IMR-90 (cell line): ENCODE data around the gene AURKA. TPM values are rescaled to one million over a fixed set of nuclear protein-coding genes. Genes with fewer than 3 reads are reported as not detected.

Source experiments
- ATAC-seq: fragments of 200-7000 bp; cut with Tn5 transposase; 2 replicates; pipeline ENCODE4 v1.9.1; 2020; ENCODE audit warnings: low read depth, mild to moderate bottlenecking, moderate library complexity
- BruUV-seq: library from RNA; stranded (reverse); fragments of 400-500 nt; replicated peaks from 2 replicates; lab custom pipeline; 2021; lab: Mats Ljungman, UMichigan
- CTCF ChIA-PET: fragments of 300-600 bp; formaldehyde crosslinking; extraction: SDS; loops from one replicate; lab custom pipeline; 2021; ENCODE audit warnings: antibody characterized with exemption; lab: Yijun Ruan, JAX
- POLR2A ChIA-PET: fragments of 300-600 bp; sonication (Branson Sonifier 250); formaldehyde crosslinking; loops from one replicate; lab custom pipeline; 2022; ENCODE audit warnings: antibody characterized with exemption; ENCODE audit not compliant: unreplicated experiment; lab: Charles Lee
- DNase-seq: peaks from one replicate; pipeline ENCODE4 v3.0.0; 2013
- H2AFZ ChIP-seq: replicated peaks from 2 replicates; pipeline ENCODE3; 2013; ENCODE audit warnings: low read length, mild to moderate bottlenecking; ENCODE audit not compliant: poor library complexity
- H2AK5ac ChIP-seq: 2 replicates; pipeline ENCODE4 v1.6.1; 2013; ENCODE audit warnings: low read depth, low read length, inconsistent platforms
- H2AK9ac ChIP-seq: replicated peaks from 2 replicates; pipeline ENCODE3; 2013; ENCODE audit warnings: mild to moderate bottlenecking, low read depth, low read length, moderate library complexity; ENCODE audit not compliant: poor library complexity
- H2BK120ac ChIP-seq: 2 replicates; pipeline ENCODE4 v1.6.1; 2013; ENCODE audit warnings: low read depth, low read length, inconsistent platforms
- H2BK15ac ChIP-seq: 3 replicates; pipeline ENCODE4 v1.6.1; 2013; ENCODE audit warnings: low read depth, low read length, inconsistent platforms
- H2BK20ac ChIP-seq: 2 replicates; pipeline ENCODE4 v1.6.1; 2013; ENCODE audit warnings: low read depth, mild to moderate bottlenecking, inconsistent platforms, low read length, moderate library complexity
- H2BK5ac ChIP-seq: 2 replicates; pipeline ENCODE4 v1.6.1; 2013; ENCODE audit warnings: mild to moderate bottlenecking, low read depth, low read length, inconsistent platforms; ENCODE audit not compliant: poor library complexity, severe bottlenecking
- H3K14ac ChIP-seq: replicated peaks from 2 replicates; pipeline ENCODE4 v1.6.1; 2013; ENCODE audit warnings: low read depth, low read length, inconsistent platforms
- H3K18ac ChIP-seq: 2 replicates; pipeline ENCODE4 v1.6.1; 2013; ENCODE audit warnings: low read depth, low read length, control low read depth
- H3K23ac ChIP-seq: 2 replicates; pipeline ENCODE4 v1.6.1; 2013; ENCODE audit warnings: low read depth, low read length, inconsistent platforms
- H3K27ac ChIP-seq: 2 replicates; pipeline ENCODE4 v1.5.1; 2013; ENCODE audit warnings: mild to moderate bottlenecking, control low read depth, low read length; ENCODE audit not compliant: insufficient read depth
- H3K27me3 ChIP-seq: 2 replicates; pipeline ENCODE4 v1.6.1; 2013; ENCODE audit warnings: low read length; ENCODE audit not compliant: control insufficient read depth, insufficient read depth
- H3K36me3 ChIP-seq: 2 replicates; pipeline ENCODE4 v1.6.1; 2013; ENCODE audit warnings: low read length, mixed read lengths; ENCODE audit not compliant: control insufficient read depth, insufficient read depth
- H3K4ac ChIP-seq: 2 replicates; pipeline ENCODE4 v1.6.1; 2013; ENCODE audit warnings: low read depth, low read length, inconsistent platforms
- H3K4me1 ChIP-seq: 2 replicates; pipeline ENCODE4 v1.6.1; 2013; ENCODE audit warnings: low read length, mixed read lengths; ENCODE audit not compliant: control insufficient read depth, insufficient read depth
- H3K4me2 ChIP-seq: 2 replicates; pipeline ENCODE4 v1.6.1; 2013; ENCODE audit warnings: low read depth, mild to moderate bottlenecking, control low read depth, low read length, moderate library complexity
- H3K4me3 ChIP-seq: 2 replicates; pipeline ENCODE4 v1.5.1; 2013; ENCODE audit warnings: low read depth, mild to moderate bottlenecking, control low read depth, low read length, moderate library complexity; ENCODE audit not compliant: insufficient read depth
- H3K56ac ChIP-seq: 2 replicates; pipeline ENCODE4 v1.6.1; 2013; ENCODE audit warnings: low read length, inconsistent platforms; ENCODE audit not compliant: insufficient read depth; ENCODE audit errors: extremely low read depth
- H3K79me1 ChIP-seq, 2 experiments: 2 replicates each; pipeline ENCODE4 v1.6.1; 2013; ENCODE audit warnings: low read length in 2 of 2, inconsistent platforms in 1 of 2, low read depth in 1 of 2
- H3K9ac ChIP-seq: 2 replicates; pipeline ENCODE4 v1.6.1; 2013; ENCODE audit warnings: low read depth, low read length, control low read depth
- H3K9me1 ChIP-seq: 2 replicates; pipeline ENCODE4 v1.6.1; 2013; ENCODE audit warnings: low read length, inconsistent platforms; ENCODE audit not compliant: insufficient read depth
- H3K9me3 ChIP-seq: 2 replicates; pipeline ENCODE4 v1.6.1; 2013; ENCODE audit warnings: low read length; ENCODE audit not compliant: control insufficient read depth, insufficient read depth
- H4K20me1 ChIP-seq: 2 replicates; pipeline ENCODE4 v1.6.1; 2013; ENCODE audit warnings: low read length, inconsistent platforms; ENCODE audit not compliant: insufficient read depth
- H4K5ac ChIP-seq: 2 replicates; pipeline ENCODE4 v1.6.1; 2013; ENCODE audit warnings: mild to moderate bottlenecking, low read depth, low read length, control low read depth
- H4K8ac ChIP-seq, 2 experiments: 2 replicates each; pipeline ENCODE4 v1.6.1; 2013; ENCODE audit warnings: low read depth in 2 of 2, low read length in 2 of 2, control low read depth in 1 of 2, inconsistent platforms in 1 of 2
- H4K91ac ChIP-seq: 2 replicates; pipeline ENCODE4 v1.6.1; 2013; ENCODE audit warnings: low read depth, low read length, inconsistent platforms; ENCODE audit not compliant: insufficient read depth
- CEBPB ChIP-seq: IDR thresholded peaks from 2 replicates; pipeline ENCODE4 v1.6.1; 2012; ENCODE audit warnings: low read depth, low read length, improper control_type of control experiment
- FOS ChIP-seq: fragments of 150-350 bp; IDR thresholded peaks from 2 replicates; pipeline ENCODE4 v1.6.1; 2016; ENCODE audit warnings: low read depth, low read length
- MAFK ChIP-seq: IDR thresholded peaks from 2 replicates; pipeline ENCODE4 v1.6.1; 2012; ENCODE audit warnings: low read depth, low read length, improper control_type of control experiment
- MAZ ChIP-seq: IDR thresholded peaks from 2 replicates; pipeline ENCODE4 v1.6.1; 2012; ENCODE audit warnings: low read depth, mild to moderate bottlenecking, low read length, improper control_type of control experiment, moderate library complexity, borderline replicate concordance
- MXI1 ChIP-seq: IDR thresholded peaks from 2 replicates; pipeline ENCODE4 v1.6.1; 2012; ENCODE audit warnings: low read depth, mild to moderate bottlenecking, low read length, moderate library complexity, borderline replicate concordance
- RAD21 ChIP-seq: IDR thresholded peaks from 2 replicates; pipeline ENCODE4 v1.6.1; 2012; ENCODE audit warnings: low read length, improper control_type of control experiment
- RCOR1 ChIP-seq: IDR thresholded peaks from 2 replicates; pipeline ENCODE4 v1.6.1; 2012; ENCODE audit warnings: mild to moderate bottlenecking, low read length, improper control_type of control experiment; ENCODE audit not compliant: insufficient replicate concordance
- RFX5 ChIP-seq: IDR thresholded peaks from 2 replicates; pipeline ENCODE4 v1.8.0; 2012; ENCODE audit warnings: low read depth, mild to moderate bottlenecking, low read length, moderate library complexity
- SMC3 ChIP-seq: fragments of 150-350 bp; IDR thresholded peaks from 2 replicates; pipeline ENCODE4 v1.6.1; 2016; ENCODE audit warnings: low read depth, mild to moderate bottlenecking, antibody characterized with exemption, low read length, moderate library complexity
- WGBS, 2 experiments: methylation state at CpG; one replicate each; pipeline versions ENCODE4 v1.1.5 to v1.1.7; 2013; ENCODE audit warnings: missing lambda C conversion rate in 2 of 2; ENCODE audit not compliant: insufficient read length in 1 of 2; ENCODE audit errors: extremely low coverage in 2 of 2; 5-methylcytosine and 5-hydroxymethylcytosine counted together
- dilution Hi-C: fragments of 300-500 bp; cut with HindIII; formaldehyde crosslinking; loops from one replicate; pipeline ENCODE4 v1.14.3; 2018; ENCODE audit warnings: low sequenced_read_pairs; ENCODE audit not compliant: unreplicated experiment
- in situ Hi-C: fragments of 300-500 bp; cut with MboI; formaldehyde crosslinking; loops from 3 replicates; pipeline ENCODE4 v1.14.3; 2019; ENCODE audit warnings: low sequenced_read_pairs, inconsistent platforms, mixed read lengths
- intact Hi-C: fragments of 100-400 bp; cut with micrococcal nuclease; formaldehyde crosslinking; loops from 2 replicates; pipeline ENCODE4 v1.10.0; 2022
- polyA plus RNA-seq, 3 experiments: library from polyadenylated mRNA; depleted of rRNA; stranded (reverse); fragments of >200 nt; gene quantifications; 2 replicates each; pipeline ENCODE4 v1.2.3, GENCODE V29; 2012; ENCODE audit warnings: low replicate concordance in 1 of 3
- total RNA-seq: library from RNA; depleted of rRNA; stranded (reverse); fragments of >200 nt; gene quantifications from 2 replicates; pipeline ENCODE4 v1.2.3, GENCODE V29; 2012
- TF ChIP-seq, protein P1 (sequence below): fragments of 150-350 bp; IDR thresholded peaks from 2 replicates; pipeline ENCODE4 v1.6.1; 2017; ENCODE audit warnings: mild to moderate bottlenecking, antibody characterized with exemption, low read length, low read depth
- TF ChIP-seq, protein P2 (sequence below): fragments of 150-350 bp; IDR thresholded peaks from 2 replicates; pipeline ENCODE4 v1.6.1; 2016; ENCODE audit warnings: low read depth, mild to moderate bottlenecking, low read length, moderate library complexity, borderline replicate concordance

AURKA gene
- total and polyA plus RNA-seq, 2 of the 4 experiments (the other 2 are of a cell fraction) = 68.0 to 83.3 TPM

DNA sequence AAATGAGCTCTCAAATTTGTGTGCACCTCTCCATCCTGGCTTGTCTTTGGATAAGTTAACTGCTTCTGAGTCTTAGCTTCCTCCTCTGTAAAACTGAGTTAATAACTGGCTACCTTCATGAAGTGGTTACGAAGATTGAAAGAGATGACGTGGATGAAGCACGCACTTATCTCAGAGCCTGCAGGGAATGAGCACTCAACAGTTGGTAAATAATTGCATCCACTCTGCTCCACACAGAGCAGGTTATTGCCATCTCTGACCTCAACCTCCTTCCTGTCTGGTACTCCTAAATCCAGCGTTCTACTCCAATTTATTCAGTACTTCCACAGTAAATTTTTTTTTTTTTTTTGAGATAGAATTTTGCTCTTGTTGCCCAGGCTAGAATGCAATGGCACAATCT, 6.9 kb downstream of the AURKA start:
- intact Hi-C loops (no loop called here), dilution Hi-C loops (no loop called here), in situ Hi-C loops (loop anchor here (25.0 kb wide), 1 partner anchor 977 kb away; the partner anchor contains the start of gene RAE1)
- H2BK5ac ChIP-seq = no peak overlapping the region
- H3K14ac ChIP-seq = no peak overlapping the region
- no peaks in the 10 kb centered on the region; the same call in none of the 2 replicates for H4K20me1 ChIP-seq
- H2BK20ac ChIP-seq = no peak overlapping the region
- no peak overlapping the region for H2AK5ac ChIP-seq
- no peak overlapping the region for H3K23ac ChIP-seq
- H3K4ac ChIP-seq = no peak overlapping the region
- CTCF ChIA-PET = no interaction called here
- no peak for ATAC-seq
- 100% methylated on average over 3 of the region's 4 CpGs; no CpG with 5 or more reads in 1 of the 2 experiments for WGBS, 2 experiments
- TF ChIP-seq MAFK = no peak
- TF ChIP-seq RFX5 = no peak
- TF ChIP-seq FOS = no peak
- no peak for TF ChIP-seq RCOR1
- TF ChIP-seq SMC3 = no peak
- no peak for TF ChIP-seq MXI1
- TF ChIP-seq RAD21 = no peak
- TF ChIP-seq, protein P1, sequence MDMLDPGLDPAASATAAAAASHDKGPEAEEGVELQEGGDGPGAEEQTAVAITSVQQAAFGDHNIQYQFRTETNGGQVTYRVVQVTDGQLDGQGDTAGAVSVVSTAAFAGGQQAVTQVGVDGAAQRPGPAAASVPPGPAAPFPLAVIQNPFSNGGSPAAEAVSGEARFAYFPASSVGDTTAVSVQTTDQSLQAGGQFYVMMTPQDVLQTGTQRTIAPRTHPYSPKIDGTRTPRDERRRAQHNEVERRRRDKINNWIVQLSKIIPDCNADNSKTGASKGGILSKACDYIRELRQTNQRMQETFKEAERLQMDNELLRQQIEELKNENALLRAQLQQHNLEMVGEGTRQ = no peak
- TF ChIP-seq, protein P2, sequence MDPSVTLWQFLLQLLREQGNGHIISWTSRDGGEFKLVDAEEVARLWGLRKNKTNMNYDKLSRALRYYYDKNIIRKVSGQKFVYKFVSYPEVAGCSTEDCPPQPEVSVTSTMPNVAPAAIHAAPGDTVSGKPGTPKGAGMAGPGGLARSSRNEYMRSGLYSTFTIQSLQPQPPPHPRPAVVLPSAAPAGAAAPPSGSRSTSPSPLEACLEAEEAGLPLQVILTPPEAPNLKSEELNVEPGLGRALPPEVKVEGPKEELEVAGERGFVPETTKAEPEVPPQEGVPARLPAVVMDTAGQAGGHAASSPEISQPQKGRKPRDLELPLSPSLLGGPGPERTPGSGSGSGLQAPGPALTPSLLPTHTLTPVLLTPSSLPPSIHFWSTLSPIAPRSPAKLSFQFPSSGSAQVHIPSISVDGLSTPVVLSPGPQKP = no peak
- TF ChIP-seq MAZ = no peak
- no peak for TF ChIP-seq CEBPB
- H3K9me1 ChIP-seq = peaks cover 17% of the 10 kb centered on the region
- no peak overlapping the region for H3K4me2 ChIP-seq
- no peak overlapping the region for H2BK120ac ChIP-seq
- no peak overlapping the region for H4K8ac ChIP-seq
- no peaks in the 10 kb centered on the region for H3K27me3 ChIP-seq
- no peak overlapping the region for H3K4me3 ChIP-seq
- POLR2A ChIA-PET = interaction anchor here (0.7 kb wide), 1 partner anchor 53 kb away, joined by 13 read pairs; no protein-coding TSS in a partner anchor
- no peaks in the 10 kb centered on the region for H3K9me3 ChIP-seq
- DNase-seq = no peak
- no peak overlapping the region for H2AFZ ChIP-seq
- H3K36me3 ChIP-seq = peaks cover 19% of the 10 kb centered on the region
- H3K4me1 ChIP-seq = peaks cover 2% of the 10 kb centered on the region
- H2AK9ac ChIP-seq = no peak overlapping the region
- BruUV-seq = no TSS peak
- peaks cover 46 to 60% of the 10 kb centered on the region in 2 experiments for H3K79me1 ChIP-seq
- no peak overlapping the region for H3K56ac ChIP-seq
- no peak overlapping the region for H3K18ac ChIP-seq
- H4K5ac ChIP-seq = no peak overlapping the region
- no peak overlapping the region for H4K91ac ChIP-seq
- no peak overlapping the region for H2BK15ac ChIP-seq
- no peak overlapping the region for H3K27ac ChIP-seq
- H3K9ac ChIP-seq = no peak overlapping the region
